Measurements from ENCODE around the gene TMEM231.
"Not testable (repeated sequence)": the region's sequence is repeated elsewhere in the genome, so short reads cannot be mapped to it uniquely, and the experiment has no call there.

The TMEM231 gene

DNA sequence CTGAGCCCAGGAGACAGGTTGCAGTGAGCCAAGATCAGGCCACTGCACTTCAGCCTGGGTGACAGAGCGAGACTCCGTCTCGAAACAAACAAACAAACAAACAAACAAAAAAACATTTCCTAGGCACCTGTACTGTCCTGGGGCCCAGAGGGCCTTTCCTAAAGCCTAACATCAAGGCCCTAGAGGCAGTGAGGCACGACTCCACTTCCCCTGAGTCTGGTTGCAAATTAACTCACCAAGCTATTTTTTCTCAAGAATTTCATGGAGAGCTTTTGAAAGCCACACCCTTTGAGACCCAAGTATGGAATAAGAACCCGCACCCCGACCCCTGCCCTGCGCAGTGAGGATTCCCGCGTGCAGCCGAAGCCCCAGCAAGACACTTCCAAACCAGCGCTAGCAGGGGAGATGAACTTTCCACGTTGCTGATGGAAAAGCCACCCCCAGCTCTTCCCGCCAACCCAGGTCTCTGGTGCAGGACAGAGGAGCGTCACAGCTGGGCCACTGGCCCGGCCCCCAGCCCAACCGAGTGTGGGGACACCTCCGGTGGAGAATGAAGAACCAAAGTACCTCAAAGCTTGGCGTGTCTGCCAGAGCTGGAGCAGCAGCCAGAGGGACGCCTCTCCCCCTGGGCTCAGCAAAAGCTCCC, 21.4 kb downstream of the TMEM231 start:
- no peak for DNase-seq (ENCODE audit: low read depth in 1 of 2, low spot score in 1 of 2)

DNA sequence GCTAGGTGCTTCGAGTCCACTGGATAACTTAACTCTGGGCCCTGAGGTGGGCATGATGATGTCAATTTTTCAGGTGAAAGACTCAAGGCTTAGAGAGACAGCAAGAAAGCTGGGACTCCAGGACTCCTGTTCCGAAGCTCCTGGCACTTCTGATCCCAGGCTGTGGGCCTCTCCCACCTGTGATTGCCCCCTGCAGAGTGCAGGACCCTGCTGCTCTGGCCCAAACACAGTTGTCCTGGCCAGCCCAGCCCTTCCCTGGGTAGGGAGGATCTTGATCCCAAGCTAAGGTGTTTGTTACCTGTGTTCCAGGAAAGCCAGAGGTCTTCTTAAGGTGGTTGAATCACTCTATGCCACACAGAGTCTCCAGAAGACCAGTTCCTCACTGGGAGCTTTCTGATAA, 23.3 kb downstream of the TMEM231 start:
- DNase-seq (ENCODE audit: low read depth in 1 of 2, low spot score in 1 of 2) = no peak

DNA sequence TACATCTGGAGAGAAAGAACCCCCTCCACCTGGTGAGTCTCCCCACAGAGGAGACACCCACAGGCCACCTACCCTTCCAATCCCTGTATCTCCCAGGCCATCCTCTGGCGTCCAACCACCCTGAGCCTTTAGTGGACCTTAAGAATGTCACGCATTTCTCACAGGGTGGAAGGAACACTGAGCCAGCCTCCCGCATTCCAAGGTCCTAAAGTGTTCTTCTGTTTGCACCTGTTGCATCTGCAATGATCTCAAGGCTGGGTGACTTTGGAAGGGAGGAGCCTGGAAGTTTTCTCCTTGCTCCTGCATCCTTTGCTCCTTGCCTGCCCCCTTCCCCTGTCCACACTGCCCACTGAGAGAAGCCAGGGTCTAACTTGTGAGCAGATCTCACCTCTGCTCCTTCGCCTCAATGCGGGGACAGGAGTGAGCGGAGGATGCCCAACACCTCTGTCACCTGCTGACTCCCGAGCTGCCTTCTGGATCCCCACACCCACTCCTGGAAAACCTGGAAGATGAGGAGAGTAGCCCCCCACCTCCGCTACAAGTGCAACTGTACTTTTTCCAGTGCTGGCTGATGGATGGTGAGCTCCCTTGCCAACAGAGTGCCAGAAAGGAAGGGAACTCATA, 23.8 kb downstream of the TMEM231 start:
- no peak for DNase-seq (ENCODE audit: low read depth in 1 of 2, low spot score in 1 of 2)

DNA sequence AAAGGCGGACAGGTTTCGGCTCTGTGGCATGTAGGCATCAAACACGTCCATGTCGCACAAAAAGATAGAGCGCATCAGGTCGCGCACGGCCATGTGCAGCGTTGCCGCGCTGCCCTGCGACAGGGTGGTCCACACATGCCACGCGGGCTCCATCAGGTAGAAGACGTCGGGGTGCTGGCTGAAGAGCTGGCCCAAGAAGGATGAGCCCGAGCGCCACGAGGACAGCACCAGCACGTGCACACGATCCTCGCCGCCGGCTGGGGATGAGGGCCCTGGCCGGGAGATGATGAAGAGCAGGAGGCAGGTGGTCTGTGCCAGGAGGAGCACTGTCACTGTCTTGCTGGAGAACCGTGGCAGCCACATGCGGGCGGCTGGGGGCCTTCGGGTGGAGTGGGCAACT, 26.1 kb downstream of the TMEM231 start:
- DNase-seq (ENCODE audit: low read depth in 1 of 2, low spot score in 1 of 2) = no peak

DNA sequence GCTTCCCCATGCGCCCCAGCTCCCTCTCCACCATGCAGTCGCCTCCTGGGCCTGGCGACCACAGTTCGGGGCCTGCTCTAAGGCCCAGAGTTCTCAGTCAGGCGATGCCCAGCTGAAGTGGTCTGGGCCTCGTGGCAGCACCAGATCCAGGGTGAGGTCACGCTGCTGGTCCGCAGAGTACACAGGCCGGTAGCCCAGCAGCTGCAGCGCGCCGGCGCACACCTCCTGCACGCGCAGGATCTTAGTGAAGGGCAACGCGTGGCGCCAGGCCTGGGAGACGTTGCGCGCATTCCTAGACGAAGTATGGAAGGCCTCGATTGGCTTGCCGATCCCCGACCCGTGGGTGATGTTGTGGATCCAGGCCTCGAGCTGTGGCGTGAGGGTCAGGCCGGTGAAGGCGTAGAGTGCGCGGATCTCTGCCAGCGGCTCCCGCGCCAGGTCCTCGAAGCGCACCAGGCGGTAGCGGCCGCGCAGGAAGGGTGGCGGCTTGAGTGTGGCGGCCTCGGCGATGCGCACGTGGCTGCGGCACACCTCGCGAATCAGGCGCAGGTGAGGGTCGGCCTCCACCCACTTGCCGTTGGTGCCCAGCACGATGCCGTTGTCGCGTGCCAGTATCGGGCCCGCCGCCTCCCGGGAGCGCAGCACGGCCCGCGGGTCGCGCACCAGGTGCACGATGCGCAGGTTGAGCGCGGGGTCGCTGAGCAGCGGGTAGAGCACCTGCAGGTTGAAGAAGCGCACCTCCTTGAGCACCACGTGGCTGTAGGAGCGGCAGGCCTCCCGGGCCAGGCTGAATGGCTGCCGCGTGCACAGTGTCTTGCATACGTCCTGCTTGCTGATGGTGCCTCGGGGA, 26.8 kb downstream of the TMEM231 start:
- no peak for DNase-seq (ENCODE audit: low read depth in 1 of 2, low spot score in 1 of 2)

DNA sequence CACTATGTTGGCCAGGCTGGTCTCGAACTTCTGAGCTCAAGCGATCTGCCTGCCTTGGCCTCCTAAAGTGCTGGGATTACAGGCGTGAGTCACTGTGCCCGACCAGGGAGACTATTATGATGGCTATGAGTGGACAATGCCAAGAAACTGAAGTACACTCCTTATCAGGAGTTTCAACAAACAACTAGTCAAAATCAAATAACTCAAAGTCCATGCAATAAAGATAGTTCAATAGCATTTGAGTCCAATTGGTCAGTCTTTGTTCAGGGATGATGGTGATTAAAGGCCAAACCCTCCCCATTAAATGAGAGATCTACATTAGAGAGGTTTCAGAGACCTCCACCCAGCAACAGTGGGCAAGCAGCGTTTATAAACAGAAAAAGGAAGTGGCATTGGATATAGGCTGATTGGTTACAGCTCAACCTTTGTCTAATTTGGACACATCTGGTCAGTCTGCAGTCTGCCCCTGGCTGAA, 28.2 kb downstream of the TMEM231 start:
- no peak for DNase-seq (ENCODE audit: low read depth in 1 of 2, low spot score in 1 of 2)

DNA sequence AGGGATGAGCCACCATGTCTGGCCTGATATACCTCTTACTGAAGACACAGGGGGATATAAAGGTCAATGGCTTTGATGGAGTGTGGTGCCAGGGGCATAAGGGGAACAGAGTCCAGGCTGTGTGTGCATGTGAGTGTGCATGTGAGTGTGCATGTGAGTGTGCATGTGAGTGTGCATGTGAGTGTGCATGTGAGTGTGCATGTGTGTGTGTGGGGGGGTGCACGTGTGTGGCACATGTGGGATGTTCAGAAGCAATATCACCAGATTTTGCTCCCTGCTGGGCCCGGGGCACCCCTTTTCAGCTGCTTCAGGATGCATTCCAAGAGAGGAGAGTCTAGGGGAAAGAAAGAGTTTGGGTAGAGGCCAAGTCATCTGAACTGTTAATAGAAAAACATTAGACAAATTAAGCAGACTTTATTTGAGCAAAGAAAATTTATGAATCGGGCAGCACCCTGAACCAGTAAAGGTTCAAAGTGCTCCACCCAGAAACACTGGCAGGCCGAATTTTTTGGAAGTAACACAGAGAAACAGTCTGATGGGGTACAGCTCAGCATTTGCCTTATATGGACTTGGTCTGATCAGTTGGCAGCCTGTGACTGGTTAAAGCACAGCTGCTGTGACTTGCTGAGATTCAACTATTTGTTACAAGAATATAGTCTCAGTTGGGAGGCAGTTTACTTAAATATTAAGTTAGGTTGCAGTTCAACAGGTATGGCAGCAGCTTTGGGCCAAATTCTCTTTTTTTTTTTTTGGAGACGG, 29.8 kb downstream of the TMEM231 start:
- DNase-seq (ENCODE audit: low read depth in 1 of 2, low spot score in 1 of 2) = no peak

DNA sequence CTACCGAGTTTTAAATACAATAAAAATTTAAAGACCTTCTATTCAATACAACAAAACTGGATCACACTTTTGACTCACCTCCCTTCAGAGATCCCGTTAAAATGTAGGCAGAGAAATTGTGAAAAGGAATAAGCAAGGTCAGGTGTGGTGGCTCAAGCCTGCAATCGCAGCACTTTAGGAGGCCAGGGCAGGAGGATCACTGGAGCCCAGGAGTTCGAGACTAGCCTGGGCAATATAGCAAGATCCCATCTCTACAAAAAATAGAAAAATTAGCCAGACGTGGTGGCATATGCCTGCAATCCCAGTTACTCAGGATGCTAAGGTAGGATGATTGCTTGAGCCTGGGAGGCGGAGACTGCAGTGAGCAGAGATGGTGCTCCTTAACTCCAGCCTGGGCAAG, 36.9 kb downstream of the TMEM231 start:
- no peak for DNase-seq (ENCODE audit: low read depth in 1 of 2, low spot score in 1 of 2)

DNA sequence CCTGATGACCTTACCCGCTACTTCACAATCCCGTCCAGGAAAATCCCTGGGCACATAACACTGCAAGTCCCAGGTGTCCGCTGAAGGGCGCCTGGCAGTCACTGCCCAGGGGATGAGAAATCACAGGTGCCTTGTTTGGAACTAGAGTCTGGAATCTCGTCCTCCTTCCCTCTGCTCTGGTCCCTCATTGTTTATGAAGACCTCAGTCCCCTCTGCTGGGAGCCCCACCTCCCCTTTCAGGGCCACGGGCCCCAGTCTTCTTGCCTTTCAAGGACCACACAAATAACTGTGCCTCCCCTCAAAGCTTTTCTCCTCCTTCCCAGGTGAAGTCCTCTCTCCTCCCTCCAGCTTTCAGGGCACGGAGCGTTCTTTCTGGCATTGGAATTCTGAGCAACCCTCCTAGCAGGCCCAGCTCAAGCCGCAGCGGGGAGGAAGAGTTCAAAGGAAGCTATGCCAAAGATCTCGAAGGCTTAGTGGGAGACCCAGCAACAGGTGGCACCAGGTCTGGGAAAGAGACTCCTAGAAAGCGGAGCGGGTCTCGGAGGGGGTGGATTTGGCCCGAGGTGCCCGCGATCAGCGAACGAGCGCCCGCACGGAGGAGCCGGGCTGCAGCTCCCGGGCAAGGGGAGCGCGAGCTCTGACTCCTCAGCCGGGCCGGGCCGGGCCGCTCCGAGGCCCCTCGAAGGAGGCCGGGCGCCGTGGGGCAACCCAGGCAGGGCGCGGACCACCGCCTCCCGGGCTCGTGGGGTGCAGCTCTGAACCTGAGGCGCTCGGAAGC, 39.7 kb downstream of the TMEM231 start:
- DNase-seq (ENCODE audit: low read depth in 1 of 2, low spot score in 1 of 2) = peak in 1 of 2 donors; percentile 6

DNA sequence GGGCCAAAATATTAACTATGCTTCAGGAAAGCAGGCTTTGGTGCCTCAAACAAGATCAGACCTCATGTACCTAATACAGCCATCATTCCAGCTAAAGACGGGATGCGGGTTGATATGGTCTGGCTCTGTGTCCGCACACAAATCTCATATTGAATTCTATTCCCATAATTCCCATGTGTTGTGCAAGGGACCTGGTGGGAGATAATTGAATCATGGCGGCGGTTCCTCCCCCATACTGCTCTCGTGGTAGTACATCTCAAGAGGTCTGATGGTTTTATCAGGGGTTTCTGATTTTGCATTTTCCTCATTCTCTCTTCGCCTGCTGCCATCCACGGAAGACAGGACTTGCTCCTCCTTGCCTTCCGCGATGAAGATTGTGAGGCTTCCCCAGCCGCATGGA, 41.8 kb downstream of the TMEM231 start:
- DNase-seq (ENCODE audit: low read depth in 1 of 2, low spot score in 1 of 2) = no peak

DNA sequence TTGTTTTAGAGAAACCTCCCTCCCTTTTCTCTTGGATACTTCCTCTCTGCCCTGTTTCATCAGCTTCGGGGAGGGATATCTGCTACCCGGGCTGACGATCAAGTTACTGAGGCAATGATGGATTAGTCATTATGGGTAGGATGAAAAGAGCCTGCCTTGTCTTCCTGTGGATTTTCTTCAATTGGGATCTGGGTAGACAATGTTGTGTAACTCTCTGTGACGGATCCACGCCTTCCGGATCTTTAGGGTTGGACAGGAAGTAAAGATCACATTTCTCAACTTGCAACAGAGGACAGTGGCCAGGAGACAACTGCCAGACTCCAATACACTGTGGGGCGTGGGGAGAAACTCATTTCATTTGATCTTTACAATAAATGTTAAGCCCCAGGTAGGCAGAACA, 49.5 kb downstream of the TMEM231 start:
- DNase-seq (ENCODE audit: low read depth in 1 of 2, low spot score in 1 of 2) = no peak

DNA sequence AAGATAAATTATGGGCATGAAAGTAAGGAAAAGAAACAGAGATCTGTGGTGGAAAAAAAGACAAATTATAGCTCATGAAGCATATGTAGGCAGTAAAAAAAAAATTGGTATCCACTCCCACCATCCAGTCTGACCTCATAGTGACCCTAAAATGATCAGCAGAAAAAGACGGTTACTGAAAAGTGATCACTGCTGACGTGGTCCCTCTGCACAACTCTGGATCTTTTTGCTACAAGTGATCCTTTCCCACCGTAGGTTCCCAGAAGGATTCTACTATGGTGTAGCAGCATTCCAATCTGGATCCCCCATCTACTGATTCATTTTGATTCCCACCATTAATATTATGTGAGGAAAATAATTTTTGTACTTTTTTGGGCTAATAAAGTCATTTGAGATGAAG, 49.9 kb downstream of the TMEM231 start:
- no peak for DNase-seq (ENCODE audit: low read depth in 1 of 2, low spot score in 1 of 2)

DNA sequence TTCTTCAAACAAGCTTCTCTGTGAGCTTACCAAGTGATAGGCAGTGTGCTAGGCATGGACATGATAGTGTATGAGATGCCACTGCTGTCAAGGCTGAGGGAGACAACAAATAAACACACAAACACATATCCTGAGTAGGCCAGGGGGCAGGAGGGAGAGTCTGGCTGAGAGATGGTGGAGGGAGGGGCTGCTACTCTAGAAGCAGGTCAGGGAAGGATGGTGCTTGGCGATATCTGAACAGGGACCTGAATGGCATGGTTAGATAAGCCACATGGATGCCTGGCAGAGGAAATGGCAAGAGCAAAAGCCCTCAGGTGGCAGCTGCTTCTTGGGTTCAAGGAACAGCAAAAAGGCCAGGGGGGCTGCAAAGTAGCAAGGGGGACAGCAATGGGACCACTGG, 52.3 kb downstream of the TMEM231 start:
- no peak for DNase-seq (ENCODE audit: low read depth in 1 of 2, low spot score in 1 of 2)

DNA sequence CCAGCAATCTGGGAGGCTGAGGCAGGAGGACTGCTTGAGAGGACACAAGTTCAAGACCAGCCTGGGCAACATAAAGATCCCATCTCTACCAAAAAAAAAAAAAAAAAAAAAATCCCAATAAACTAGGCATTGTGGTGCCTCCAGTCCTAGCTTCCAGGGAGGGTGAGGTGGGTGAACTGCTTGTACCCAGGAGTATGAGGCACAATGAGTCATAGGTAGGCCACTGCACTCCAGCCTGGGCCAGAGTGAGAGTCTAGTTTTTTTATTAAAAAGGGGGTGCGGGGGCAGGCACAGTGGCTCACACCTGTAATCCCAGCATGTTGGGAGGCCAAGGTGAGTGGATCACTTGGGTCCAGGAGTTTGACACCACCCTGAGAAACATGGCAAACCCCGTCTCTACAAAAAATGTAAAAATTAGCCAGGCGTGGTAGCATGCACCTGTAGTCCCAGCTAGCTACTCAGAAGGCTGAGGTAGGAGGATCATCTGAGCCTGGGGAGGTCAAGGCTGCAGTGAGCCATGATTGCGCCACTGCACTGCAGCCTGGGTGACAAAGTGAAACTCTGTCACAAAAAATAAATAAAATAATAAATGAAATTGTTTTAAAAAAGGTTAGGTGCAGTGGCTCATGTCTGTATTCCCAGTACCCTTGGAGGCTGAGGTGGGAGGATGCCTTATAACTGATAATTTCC, 53.0 kb downstream of the TMEM231 start:
- DNase-seq (ENCODE audit: low read depth in 1 of 2, low spot score in 1 of 2) = no peak

DNA sequence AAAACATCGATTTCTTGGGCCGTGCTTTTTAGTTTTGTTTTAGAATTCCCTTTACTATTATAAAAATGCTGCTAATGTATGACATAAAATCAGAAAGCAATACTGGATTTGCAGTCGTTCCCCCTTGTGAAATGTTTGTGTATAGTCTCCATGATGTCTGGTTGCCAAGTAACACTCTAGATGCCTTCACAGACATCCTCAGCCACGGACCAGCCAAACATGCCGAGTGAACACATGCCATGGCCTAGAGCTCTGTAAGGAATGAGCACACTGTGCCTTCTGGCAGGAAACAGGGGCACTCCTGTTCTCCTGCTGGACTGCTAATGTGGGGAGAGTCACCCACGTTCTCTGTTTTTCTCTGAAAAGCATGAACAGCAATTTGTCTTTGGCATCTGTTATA, 54.2 kb downstream of the TMEM231 start:
- not testable (repeated sequence) for DNase-seq (ENCODE audit: low read depth in 1 of 2, low spot score in 1 of 2)

DNA sequence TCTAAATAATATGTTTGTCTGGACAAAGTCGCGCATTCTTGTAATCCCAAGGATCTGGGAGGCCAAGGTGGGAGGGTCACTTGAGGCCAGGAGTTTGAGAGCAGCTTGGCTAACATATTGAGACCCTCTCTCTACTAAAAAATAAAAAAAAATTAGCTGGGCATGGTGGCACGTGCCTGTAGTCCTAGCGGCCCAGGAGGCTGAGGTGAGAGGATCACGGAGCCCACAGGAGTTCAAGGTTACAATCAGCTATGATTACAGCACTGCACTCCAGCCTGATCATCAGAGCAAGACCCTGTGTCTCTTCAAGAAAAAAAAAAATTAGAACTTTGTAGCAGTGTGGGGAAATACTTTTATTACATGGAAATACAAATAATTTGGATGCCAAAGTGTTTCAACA, 54.7 kb downstream of the TMEM231 start:
- DNase-seq (ENCODE audit: low read depth in 1 of 2, low spot score in 1 of 2) = no peak

DNA sequence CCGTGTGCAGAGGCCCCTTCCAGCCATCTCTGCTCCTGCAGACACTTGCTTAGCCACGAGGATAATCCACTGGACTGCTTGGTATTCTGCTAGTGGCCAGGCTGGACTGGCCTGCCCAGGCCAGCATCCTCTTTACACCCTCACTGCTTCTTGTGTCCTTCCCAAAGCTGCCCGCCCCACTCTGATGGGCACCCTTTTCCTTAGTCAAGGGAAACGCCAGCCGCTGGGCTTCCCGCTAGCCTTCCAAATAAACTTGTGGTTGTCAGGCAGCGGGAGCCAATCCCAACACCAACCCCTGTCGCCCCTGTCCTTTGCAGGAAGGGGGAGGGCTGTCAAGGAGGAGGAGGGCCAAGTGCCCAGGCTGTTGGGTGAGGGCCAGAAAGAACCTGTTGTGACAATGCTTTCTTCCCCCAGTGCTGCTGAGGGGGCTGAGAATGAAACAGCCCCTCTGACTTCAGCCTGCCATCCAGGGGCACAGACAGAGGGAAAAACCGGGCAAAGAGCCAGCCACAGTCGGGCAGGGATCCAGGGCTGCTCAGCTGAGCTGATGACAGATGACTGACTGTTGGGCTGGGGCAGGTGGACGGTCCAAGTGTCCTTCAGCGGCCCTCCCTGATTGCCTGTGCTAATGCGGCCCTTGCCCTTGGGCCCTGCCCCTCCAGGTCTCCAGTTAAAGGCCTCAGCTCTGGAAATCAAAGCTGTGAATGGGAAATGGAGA, 57.3 kb downstream of the TMEM231 start:
- DNase-seq (ENCODE audit: low read depth in 1 of 2, low spot score in 1 of 2) = not testable (repeated sequence)

DNA sequence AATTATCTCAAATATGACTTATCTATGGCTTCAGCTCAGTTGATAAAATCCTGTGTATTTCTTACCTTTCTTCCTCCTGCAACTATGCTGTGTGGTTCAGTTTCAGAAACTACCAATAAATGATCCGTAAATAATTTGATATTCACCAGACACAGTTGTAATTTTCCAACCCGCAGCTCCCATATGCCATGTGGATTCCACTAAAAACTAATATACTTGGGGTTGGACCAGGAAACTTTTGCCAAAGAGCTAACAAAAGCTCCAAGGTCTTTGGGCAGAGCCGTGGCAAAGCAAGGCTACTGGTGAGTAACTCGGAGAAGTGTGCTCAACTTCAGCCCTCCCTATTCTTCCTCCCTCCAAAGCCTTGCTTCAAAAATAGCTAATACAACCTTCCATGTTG, 58.5 kb downstream of the TMEM231 start:
- no peak for DNase-seq (ENCODE audit: low read depth in 1 of 2, low spot score in 1 of 2)

DNA sequence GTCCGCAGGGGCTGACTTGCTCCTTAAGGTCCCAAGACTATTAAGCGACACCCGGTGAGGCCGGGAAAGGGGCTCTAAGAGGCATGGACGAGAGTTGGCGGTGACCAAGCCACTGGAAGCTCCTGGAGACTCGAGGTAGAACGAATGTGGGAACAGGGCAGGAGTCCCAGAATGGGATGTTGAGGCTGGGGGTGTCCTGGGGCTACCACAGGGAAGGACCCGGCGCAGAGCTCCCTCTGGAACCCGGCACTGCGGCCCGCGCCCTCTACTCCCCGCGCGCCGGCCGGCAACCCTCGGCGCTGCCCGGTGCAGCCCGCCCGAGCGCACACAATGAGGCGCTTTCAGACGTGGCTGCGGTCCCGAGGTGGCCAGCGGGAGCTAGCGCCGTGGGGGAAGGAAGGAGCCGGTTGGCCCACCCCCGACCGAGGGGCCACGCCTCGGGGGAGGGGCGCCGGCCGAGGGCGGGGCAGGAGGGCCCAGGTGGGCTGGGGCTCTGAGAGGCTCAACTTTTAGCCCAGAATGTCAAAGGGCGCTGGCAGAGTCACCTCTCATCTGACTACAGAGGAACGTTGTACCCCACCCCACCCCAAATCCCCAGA, 60.9 kb downstream of the TMEM231 start, which contains the start of gene CHST6:
TSS of gene CHST6 (minus strand) at position 366 of the 599 bp plus-strand sequence. CDS start 15,613 bp downstream, outside the sequence.
- peak in 1 of 2 donors; percentile 10 for DNase-seq (ENCODE audit: low read depth in 1 of 2, low spot score in 1 of 2)
